Measurements from ENCODE around the gene EFCAB6.

DNA sequence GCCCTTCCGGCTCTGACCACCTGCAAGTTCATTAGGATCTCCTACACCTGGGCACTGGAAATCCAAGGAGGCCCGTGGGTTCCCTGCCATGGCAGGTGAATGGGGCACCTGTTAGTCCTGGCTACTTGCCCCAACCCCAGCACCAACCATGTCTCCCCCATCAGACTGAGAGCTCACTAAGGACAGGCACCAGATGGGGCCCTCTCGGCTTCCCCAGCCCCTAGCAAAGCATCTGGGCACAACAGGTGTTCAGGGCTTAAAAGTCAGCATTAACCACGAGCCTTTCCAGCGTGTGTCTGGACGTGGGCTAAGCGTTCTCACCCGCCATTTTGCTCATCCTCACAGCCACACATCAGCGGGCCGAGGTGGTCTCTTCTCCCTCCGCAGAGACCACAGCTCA, 48.0 kb upstream of the EFCAB6 start:
- TF ChIP-seq, protein P1, sequence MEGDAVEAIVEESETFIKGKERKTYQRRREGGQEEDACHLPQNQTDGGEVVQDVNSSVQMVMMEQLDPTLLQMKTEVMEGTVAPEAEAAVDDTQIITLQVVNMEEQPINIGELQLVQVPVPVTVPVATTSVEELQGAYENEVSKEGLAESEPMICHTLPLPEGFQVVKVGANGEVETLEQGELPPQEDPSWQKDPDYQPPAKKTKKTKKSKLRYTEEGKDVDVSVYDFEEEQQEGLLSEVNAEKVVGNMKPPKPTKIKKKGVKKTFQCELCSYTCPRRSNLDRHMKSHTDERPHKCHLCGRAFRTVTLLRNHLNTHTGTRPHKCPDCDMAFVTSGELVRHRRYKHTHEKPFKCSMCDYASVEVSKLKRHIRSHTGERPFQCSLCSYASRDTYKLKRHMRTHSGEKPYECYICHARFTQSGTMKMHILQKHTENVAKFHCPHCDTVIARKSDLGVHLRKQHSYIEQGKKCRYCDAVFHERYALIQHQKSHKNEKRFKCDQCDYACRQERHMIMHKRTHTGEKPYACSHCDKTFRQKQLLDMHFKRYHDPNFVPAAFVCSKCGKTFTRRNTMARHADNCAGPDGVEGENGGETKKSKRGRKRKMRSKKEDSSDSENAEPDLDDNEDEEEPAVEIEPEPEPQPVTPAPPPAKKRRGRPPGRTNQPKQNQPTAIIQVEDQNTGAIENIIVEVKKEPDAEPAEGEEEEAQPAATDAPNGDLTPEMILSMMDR (IDR thresholded peaks at IDR 0.05), result no peak
- no peak for TF ChIP-seq POLR2A (IDR thresholded peaks at IDR 0.05)
